Left renal pelvis (tissue), 4 donors: Measurements from ENCODE around the gene C6orf120. TPM values are rescaled to one million over a fixed set of nuclear protein-coding genes. Genes with fewer than 3 reads are reported as not detected.
"Not testable (repeated sequence)": the region's sequence is repeated elsewhere in the genome, so short reads cannot be mapped to it uniquely, and the experiment has no call there.

ENCODE experiments used
- DNase-seq, 4 donors: peaks; one replicate each; pipeline ENCODE4 v3.0.0-alpha.2; 2013; ENCODE audit warnings: low read depth in 4 of 4, low spot score in 3 of 4
- polyA plus RNA-seq, 4 donors: library from polyadenylated mRNA; unstranded; fragments of 120-200 nt; gene quantifications; one replicate each; pipeline ENCODE4 v1.2.1, GENCODE V29; 2013; ENCODE audit not compliant: insufficient read length in 4 of 4

C6orf120 gene
- polyA plus RNA-seq, 4 donors, result 37.7 to 51.2 (median 43.0) TPM

DNA sequence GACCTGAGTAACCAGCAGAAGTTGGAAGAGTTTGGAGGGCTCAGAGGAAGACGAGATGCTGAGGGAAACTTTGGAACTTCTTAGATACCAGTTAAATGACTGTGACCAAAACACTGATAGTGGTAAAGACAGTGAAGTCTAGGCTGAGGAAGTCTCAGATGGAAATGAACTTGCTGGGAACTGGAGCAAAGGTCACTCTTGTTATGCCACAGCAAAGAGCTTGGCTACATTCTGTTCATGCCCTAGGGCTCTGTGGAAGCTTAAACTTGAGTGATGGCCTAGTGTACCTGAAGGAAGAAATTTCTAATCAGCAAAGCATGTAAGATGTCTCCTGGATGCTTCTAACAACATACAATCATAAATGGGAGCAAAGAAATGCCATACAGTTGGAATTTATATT lies 24.8 kb upstream of the C6orf120 start:
- no peak for DNase-seq

DNA sequence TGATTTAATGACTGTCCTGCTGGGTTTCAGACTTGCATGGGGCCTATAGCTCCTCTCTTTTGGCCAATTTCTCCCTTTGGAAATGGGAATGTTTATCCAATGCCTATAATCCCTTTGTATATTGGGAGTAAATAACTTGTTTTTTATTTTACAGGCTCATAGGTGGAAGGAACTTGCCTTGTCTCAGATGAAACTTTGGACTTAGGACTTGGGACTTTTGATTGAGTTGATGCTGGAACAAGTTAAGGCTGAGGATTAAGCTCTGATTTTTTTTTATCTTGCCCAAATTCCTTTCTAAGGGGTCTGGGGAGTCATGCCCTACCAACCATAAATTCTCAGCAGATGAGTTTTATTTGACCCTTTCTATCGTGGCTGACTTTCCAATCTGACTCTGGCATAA lies 23.6 kb upstream of the C6orf120 start:
- DNase-seq, result no peak

DNA sequence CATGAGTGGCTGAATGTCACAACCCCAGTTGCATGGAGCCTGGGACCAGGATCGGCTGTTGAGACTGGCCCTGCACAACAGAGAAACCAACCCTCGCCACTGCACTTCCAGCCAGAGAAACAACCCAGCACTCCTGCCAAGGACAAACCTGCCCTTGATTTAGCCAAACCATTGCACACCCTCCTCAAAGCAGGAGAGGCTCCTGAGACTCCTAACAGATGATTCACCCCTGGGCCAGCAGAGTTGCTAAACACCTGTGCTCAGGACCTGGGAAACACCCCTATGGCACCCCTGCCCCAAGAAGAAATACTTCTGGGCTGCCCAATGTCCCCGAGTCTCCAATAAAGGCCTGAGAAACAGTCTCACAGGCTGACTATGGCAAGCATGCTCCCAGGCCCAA lies 17.9 kb upstream of the C6orf120 start:
- no peak for DNase-seq

DNA sequence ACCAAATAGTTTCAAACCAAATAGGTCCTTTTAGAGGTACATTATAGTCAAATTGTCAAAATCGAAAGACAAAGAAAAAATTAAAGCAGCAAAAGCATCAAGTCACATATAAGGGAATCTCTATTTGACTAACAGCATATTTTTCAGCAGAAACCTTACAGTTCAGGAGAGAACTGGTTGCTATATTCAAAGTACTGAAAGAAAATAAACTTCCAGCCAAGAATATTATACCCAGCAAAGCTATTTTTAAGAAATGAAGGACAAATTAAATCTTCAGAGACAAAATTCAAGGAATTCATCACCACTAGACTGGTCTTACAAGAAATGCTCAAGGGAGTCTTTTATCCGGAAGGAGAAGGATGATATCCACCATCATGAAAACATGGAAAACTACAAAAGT lies 16.1 kb upstream of the C6orf120 start:
- DNase-seq, result no peak

DNA sequence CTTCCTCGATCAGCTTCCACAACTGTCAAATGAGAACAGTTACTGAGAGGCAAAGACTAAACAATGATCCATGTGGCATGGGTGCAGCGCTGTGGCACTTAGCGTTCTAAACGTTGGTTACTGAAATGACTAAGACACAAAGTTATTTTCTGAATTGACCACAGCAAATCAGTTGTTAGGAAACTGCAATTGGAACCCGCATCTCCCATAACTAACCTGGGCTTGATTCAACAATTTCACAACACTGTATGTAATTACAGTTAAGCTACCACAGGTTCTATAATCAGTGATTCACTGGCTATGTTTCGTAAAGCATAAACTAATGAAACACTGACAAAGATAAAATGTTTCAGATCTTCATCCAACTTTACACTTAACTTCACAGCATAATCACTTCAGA lies 12.6 kb upstream of the C6orf120 start:
- no peak for DNase-seq

- no peak for DNase-seq
Observed at GRCh38 chr6:169691260-169691659, 10.7 kb upstream of the C6orf120 start.

- DNase-seq, result no peak
Observed at GRCh38 chr6:169692516-169692915, 9.4 kb upstream of the C6orf120 start.

GRCh38 chr6:169695131-169695530 lies 6.8 kb upstream of the C6orf120 start:
- DNase-seq, result no peak

GRCh38 chr6:169697115-169697514 lies 4.8 kb upstream of the C6orf120 start:
- DNase-seq, result not testable (repeated sequence)

- no peak for DNase-seq
Observed at GRCh38 chr6:169700296-169700695, 1.6 kb upstream of the C6orf120 start.

DNA sequence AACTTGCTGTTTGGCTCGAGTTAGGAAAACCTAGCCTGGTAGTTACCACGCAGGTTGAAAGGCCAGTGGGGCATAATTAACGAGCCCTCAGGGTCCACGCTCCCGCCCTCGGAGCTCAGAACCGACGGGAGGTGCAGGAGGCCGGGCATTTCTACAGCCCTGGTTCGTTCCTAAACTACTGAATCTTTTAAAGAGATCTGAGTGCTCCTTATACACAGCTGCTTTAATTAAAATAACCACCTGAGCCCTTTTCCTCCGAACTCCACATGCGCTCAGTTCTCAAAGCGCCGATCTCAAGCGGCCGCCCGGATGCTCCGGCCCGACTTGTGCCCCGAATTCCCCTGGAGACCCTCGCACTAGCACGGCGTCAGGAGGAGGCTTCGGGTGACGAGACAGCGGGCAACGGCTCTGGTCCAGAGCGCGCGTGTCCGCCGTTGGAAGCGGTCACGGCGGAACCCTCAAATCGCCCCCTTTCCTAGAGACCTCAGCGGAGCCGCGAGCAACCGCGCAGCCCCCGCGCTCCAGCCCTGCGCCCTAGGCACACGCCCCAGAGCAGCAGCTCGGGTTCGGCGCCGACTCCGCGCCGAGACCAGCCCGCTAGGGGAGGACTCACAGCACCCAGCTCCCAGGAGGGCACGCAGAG lies 494 bp upstream of the C6orf120 start:
- no peak for DNase-seq

- no peak for DNase-seq
Observed at GRCh38 chr6:169702840-169703246, 917 bp downstream of the C6orf120 start.

DNA sequence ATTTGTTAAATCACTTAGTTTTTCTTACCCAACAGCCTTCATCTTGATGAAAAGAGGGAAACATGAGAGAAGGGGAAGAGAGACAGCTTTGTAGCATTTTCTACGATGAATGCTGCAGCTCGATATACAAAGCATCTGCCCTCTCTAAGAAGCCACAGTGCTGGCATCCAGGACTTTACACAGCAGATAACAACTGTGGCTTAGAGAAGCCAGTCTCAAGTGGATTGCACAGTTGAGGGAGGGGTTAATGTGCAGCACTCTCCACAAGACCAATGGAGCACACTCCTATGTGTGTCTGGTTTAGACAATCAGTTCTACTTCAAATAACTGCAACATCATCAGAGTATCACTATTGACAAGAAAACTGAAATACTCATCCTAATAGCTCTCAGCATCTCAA lies 5.8 kb downstream of the C6orf120 start:
- no peak for DNase-seq

GRCh38 chr6:169709293-169709692 lies 7.4 kb downstream of the C6orf120 start:
- DNase-seq, result no peak

DNA sequence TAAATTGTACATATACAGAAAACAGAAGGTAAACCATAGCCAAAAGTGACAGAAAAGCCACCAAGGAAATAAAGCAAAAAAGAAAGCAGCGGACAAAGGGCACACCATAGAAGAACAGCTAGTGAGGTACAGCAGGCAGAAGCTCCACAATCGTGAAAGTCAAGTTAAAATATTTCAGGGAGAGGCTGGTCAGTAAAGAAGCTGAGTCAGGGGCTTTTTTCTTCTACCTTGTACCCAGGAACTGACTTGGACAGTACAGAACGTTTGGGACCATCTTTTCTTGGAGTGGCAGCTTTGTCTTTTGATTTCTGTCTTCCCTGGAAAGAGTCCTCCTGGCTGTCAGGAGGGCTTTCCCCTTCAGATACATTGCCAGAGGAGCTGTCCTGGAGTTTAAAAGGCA lies 8.1 kb downstream of the C6orf120 start:
- DNase-seq, result no peak

DNA sequence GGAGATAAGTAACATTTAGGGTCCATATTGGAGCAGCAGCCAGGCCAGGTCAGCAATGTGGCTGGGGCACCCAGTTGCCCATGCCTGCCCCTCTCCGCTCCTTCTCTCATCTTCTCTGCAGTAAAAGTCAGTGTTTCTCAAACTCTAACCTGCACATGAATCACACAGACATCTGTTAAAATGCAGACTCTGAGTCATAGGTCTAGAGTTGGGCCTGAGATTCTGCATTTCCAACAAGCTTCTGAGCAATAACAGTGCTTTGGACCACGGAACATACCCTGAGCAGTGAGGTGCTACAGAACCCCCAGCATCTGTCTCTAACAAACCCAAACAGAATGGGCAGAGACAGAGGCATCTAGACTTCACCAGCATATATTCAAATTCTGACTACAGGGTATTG lies 12.3 kb downstream of the C6orf120 start:
- no peak for DNase-seq

DNA sequence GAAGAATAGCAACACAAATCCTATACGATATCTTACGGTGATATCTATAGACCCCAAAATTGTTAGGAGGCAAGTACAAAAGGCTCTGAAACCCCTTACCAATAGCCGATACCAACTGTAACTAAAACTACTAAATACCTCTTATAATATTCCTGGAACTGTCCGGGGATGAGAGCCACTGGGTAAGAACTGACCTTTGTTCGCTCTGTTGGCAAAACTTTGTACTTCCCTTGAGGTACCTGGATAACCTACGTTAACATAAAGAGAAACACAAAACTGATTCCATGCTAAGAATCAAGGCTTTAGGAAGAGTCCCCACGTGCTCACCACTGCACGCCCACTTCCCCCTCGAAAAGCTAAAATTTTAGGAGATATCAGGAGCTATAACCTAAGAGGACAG lies 12.7 kb downstream of the C6orf120 start:
- DNase-seq, result no peak

DNA sequence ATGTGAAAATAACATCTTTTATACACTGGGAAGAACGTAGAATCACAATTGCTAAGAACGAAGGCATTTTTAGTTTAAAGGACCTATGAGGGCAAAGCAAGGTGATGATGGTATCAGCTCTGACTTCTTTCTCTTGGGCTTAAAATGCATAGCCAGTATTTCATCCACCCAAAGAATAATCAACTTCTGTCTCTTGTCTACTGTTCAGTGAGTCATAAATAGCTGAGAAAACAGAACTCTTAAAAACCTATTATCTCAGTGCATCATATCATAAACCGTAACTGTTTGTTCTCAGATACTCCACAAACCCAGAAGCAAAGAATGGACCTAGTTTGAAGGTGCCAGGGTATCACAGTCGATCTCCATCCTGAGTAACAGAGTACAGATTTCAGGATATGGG lies 17.2 kb downstream of the C6orf120 start:
- DNase-seq, result no peak

DNA sequence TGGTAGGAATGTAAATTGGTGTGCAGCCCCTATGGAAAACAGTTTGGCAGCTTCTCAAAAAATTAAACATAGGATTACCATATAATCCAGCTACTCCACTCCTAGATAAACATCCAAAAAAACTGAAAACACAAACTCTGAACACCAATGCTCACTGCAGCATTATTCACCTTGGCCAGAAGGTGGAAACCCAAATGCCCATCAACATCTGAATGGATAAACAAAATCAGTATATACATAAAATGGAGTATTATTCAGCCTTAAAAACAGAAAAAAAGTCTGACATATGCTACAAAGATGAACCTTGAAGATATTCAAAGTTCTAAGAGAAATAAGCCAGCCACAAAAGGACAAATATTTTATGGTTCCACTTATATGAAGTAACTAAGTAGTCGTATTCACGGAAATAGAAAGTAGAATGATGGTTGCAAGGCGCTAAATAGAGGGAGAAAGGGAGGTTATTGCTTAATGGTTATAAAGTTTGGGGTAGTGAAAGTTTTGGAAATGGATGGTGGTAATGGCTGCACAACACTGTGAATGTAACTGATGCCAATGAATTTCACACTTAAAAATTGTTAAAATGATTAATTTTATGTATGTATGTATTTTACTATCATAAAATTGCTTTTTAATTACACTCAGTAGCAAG lies 18.4 kb downstream of the C6orf120 start:
- DNase-seq, result no peak

DNA sequence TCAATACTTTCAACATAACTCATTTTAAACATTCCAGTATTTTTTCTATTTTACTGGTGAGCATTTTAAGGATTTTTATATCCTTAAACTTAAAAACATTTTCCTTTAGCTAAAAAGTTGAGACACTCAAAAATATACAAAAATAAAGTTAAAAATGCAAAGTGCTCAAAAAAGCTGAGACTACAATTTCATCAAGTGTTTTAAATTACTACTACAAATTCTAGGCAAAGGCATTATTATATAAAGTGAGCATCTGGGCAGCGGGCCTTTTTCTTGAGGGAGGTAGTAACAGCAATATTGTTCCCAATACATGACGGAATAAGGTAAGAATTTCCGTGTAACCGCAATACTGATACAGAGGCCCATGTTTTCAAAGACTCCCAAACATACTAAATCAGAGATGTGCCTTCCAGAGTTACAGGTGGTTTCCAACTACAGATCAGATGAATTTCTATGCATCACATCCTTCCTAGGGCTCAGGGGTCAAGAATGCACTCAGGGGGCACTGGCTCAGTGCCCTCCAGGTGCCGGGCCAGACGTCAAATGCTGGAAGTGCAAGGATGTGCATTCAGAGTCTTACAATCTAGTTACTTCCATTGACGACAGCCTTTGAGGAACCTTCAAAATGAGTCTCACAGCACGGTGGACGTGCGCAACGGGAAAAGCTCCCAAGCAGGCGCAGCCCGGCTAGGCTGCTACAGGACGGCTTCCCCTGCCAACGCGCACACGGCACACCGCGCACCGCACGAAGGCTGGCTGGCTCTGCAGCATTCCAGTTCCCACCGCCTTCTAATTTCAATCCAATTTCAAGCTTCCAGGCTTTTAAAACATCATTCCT lies 20.7 kb downstream of the C6orf120 start:
- no peak for DNase-seq

GRCh38 chr6:169723200-169723909 lies 21.4 kb downstream of the C6orf120 start:
- DNase-seq, result peak in 1 of 4 donors; percentile 53
